ENCODE results near the gene CCDC154. TPM values are rescaled to one million over a fixed set of nuclear protein-coding genes. Genes with fewer than 3 reads are reported as not detected.

CCDC154 gene
- total RNA-seq, 1 donor: 0.21 TPM

DNA sequence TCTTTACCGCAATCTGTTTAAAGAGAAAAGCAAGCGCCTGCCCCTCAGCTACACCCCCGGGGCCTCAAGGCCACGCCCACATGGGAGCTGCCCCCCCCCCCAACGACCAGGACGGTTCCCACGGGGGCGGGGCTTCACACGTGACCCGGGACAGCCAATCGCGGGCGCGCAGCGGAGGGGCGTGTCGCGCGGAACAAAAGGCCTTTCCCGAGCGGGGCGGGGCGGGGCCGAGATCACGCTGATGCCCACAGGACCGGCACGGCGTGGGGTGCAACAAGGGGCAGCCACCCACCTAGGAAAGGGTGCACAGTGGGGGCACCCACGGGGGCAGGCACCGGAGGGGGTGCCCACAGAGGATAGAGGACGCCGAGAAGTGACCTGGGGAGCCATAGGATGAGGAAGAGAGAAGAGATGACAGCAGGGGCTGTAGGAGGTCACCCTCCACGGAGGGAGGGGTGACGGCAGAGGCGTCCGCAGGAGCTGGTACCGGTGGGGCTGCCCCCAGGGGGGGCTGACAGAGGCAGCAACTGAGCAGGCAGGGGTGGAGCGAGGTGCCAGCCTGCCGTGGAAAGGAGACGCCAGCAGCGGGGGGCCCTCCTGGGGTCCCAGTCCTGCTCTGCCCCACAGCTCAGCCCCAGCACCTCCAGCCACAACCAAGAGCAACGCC is 36.1 kb downstream of the CCDC154 start:
- no peaks in the 10 kb centered on the region for H3K9me3 ChIP-seq (ENCODE audit: low read depth, low read length)
- no peaks in the 10 kb centered on the region for H3K27me3 ChIP-seq (ENCODE audit: insufficient read depth, low read length)
- no peak overlapping the region for H3K4me3 ChIP-seq (ENCODE audit: low read length)
- H3K4me1 ChIP-seq (ENCODE audit: insufficient read depth, low read length): peaks cover 23% of the 10 kb centered on the region

- H3K4me3 ChIP-seq (ENCODE audit: low read length): no peak overlapping the region
- no peaks in the 10 kb centered on the region for H3K27me3 ChIP-seq (ENCODE audit: insufficient read depth, low read length)
- peaks cover 18% of the 10 kb centered on the region for H3K4me1 ChIP-seq (ENCODE audit: insufficient read depth, low read length)
- H3K9me3 ChIP-seq (ENCODE audit: low read depth, low read length): no peaks in the 10 kb centered on the region
These were observed 36.6 kb downstream of the CCDC154 start for GRCh38 chr16:1407753-1408152.

GRCh38 chr16:1403733-1404132 is 40.6 kb downstream of the CCDC154 start:
- no peaks in the 10 kb centered on the region for H3K9me3 ChIP-seq (ENCODE audit: low read depth, low read length)
- H3K27me3 ChIP-seq (ENCODE audit: insufficient read depth, low read length): no peaks in the 10 kb centered on the region
- H3K4me1 ChIP-seq (ENCODE audit: insufficient read depth, low read length): peaks cover 13% of the 10 kb centered on the region
- no peak overlapping the region for H3K4me3 ChIP-seq (ENCODE audit: low read length)

DNA sequence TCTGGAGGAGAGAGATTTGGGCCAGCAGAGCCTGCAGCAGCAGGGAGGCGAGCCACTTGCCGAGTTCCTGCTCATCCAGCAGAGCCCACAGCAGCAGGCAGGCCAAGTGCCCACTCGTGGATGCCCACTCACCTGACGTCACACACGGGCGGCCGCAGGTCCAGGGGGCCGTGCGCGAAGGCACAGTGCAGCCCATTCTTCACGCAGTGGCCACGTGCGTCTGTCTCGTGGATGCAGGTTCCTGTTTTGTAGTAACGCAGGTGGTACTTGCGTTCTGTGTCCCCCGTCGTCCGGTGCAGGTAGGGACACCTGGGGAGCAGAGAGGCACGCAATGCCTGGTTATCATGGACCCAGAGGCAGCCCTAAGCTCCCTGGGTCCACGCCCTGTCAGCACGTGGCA is 41.3 kb downstream of the CCDC154 start:
- Histone ChIP-seq H3K9me3 (ENCODE audit: low read depth, low read length) (no peaks in the 10 kb centered on the region), H3K4me3 (ENCODE audit: low read length) (no peak overlapping the region), H3K27me3 (ENCODE audit: insufficient read depth, low read length) (no peaks in the 10 kb centered on the region), H3K4me1 (ENCODE audit: insufficient read depth, low read length) (peaks cover 8% of the 10 kb centered on the region)

DNA sequence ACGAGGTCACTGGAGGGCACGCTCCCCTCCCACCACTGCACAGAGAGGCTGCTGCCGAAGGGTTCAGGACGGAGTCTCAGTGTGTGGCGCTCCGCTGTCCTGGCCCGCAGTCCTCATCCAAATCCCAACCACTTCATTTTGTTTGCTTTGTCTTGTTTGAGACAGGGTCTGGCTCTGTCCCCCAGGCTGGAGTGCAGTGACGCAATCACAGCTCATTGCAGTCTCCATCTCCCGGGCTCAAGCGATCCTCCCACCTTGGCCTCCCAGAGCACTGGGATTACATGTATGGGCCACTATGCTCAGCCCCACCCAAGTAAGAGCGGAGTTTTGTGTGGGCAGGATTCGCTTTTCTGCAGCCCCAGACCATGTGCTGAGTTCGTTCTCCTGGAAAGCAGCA is 42.6 kb downstream of the CCDC154 start:
- Histone ChIP-seq H3K4me1 (ENCODE audit: insufficient read depth, low read length) (no peaks in the 10 kb centered on the region), H3K27me3 (ENCODE audit: insufficient read depth, low read length) (no peaks in the 10 kb centered on the region), H3K4me3 (ENCODE audit: low read length) (no peak overlapping the region), H3K9me3 (ENCODE audit: low read depth, low read length) (no peaks in the 10 kb centered on the region)

GRCh38 chr16:1401061-1401757 is 43.1 kb downstream of the CCDC154 start:
- no peaks in the 10 kb centered on the region for H3K27me3 ChIP-seq (ENCODE audit: insufficient read depth, low read length)
- no peaks in the 10 kb centered on the region for H3K9me3 ChIP-seq (ENCODE audit: low read depth, low read length)
- H3K4me1 ChIP-seq (ENCODE audit: insufficient read depth, low read length): no peaks in the 10 kb centered on the region
- H3K4me3 ChIP-seq (ENCODE audit: low read length): no peak overlapping the region

GRCh38 chr16:1398826-1399581 is 45.4 kb downstream of the CCDC154 start:
- Histone ChIP-seq H3K4me3 (ENCODE audit: low read length) (no peak overlapping the region), H3K4me1 (ENCODE audit: insufficient read depth, low read length) (no peaks in the 10 kb centered on the region), H3K9me3 (ENCODE audit: low read depth, low read length) (no peaks in the 10 kb centered on the region), H3K27me3 (ENCODE audit: insufficient read depth, low read length) (no peaks in the 10 kb centered on the region)

DNA sequence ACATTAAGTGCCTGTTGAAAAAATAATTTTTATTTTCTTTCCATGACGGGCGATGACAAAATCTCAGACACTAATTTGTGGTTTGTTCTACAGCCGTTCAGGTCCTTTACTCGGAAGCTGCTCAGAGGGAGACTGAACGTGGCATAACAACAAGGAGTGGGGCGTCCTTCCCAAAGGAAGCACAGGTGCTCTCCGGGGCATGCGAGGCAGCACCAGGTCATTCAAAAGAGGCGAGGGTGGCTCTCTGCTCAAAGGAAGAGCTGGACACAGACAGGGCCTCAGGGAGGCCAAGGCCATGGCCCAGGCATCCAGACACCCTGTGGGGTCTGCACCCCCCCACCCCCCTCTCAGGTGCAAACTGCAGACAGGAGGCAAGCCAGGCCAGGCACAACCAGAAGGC is 46.0 kb downstream of the CCDC154 start:
- no peaks in the 10 kb centered on the region for H3K9me3 ChIP-seq (ENCODE audit: low read depth, low read length)
- no peak overlapping the region for H3K4me3 ChIP-seq (ENCODE audit: low read length)
- H3K27me3 ChIP-seq (ENCODE audit: insufficient read depth, low read length): no peaks in the 10 kb centered on the region
- H3K4me1 ChIP-seq (ENCODE audit: insufficient read depth, low read length): no peaks in the 10 kb centered on the region

DNA sequence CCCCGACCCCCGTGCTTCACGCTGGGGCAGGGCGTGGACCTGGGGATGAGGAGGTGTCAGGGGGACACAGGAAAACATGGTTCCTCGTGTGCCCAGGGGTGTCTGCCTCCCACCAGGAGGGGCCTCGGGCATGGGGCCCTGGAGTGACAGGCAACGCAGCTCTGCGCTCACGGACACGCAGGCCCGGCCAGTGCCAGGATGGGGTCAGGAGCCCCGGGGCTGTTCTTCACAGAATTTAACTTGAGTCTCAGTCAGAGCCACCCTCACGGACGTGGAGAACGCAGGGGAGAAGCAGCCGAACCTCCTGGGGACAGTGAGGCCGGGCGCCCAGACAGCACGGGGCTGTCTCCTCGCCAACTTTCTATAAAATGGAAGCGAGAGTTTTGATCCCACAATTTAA is 46.6 kb downstream of the CCDC154 start:
- H3K4me1 ChIP-seq (ENCODE audit: insufficient read depth, low read length): no peaks in the 10 kb centered on the region
- no peaks in the 10 kb centered on the region for H3K9me3 ChIP-seq (ENCODE audit: low read depth, low read length)
- H3K4me3 ChIP-seq (ENCODE audit: low read length): no peak overlapping the region
- H3K27me3 ChIP-seq (ENCODE audit: insufficient read depth, low read length): no peaks in the 10 kb centered on the region

DNA sequence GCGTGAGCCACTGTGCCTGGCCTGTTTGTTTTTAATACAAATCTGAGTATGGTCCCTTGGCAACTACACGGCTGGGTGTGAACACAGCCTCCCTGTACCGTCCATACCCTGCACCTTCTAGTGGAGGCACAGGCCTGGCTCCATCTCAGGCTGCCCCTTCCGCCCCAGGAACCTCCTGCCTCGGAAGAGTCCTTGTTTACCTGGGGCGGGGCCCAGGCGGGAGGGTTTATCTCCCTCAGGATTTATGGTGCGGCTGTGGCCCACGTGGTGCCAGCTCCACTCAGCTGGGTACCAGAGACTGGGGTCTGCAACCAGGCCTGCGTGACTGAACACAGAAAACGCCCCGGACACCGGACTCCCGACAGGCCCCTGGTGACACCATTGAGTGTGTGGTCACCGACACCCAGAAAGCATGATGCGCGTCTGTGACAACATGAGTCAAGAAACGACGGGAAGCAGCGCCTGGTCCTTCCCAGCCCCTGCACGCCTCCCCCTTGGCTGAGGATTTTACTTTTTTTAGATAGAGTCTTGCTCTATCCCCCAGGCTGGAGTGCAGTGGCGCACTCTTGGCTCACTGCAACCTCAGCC is 48.8 kb downstream of the CCDC154 start:
- Histone ChIP-seq H3K4me1 (ENCODE audit: insufficient read depth, low read length) (no peaks in the 10 kb centered on the region), H3K27me3 (ENCODE audit: insufficient read depth, low read length) (no peaks in the 10 kb centered on the region), H3K9me3 (ENCODE audit: low read depth, low read length) (no peaks in the 10 kb centered on the region), H3K4me3 (ENCODE audit: low read length) (no peak overlapping the region)

GRCh38 chr16:1394367-1394951 is 49.9 kb downstream of the CCDC154 start:
- no peaks in the 10 kb centered on the region for H3K9me3 ChIP-seq (ENCODE audit: low read depth, low read length)
- H3K4me1 ChIP-seq (ENCODE audit: insufficient read depth, low read length): no peaks in the 10 kb centered on the region
- H3K27me3 ChIP-seq (ENCODE audit: insufficient read depth, low read length): no peaks in the 10 kb centered on the region
- no peak overlapping the region for H3K4me3 ChIP-seq (ENCODE audit: low read length)

DNA sequence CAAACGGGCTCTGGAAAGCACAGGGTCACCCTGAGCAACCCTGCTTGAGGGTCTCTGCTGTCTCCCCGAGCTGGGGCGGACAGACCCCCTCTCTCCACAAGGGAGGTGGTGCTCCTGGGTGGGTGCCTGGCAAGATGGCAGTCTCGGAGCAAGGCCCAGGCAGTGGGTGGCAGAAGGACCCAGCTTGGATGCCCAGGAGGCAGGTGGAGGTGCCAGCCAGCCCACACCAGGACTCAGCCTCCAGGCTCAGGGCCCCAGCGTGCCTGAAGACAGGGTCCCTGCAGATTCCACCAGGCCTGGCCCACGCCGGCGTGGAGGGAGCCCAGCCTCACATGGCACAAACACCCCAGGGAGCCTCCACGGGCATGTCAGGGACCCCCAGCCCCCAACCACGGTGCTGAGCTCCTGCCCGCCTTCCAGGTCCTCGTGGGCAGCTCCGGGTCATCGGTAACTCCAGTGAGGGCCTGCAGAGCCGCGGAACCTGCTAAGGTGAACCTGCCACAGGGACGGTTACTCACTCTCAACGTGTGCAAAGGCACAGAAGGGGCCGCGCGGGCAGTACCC is 50.7 kb downstream of the CCDC154 start:
- H3K9me3 ChIP-seq (ENCODE audit: low read depth, low read length): no peaks in the 10 kb centered on the region
- H3K4me1 ChIP-seq (ENCODE audit: insufficient read depth, low read length): no peaks in the 10 kb centered on the region
- no peak overlapping the region for H3K4me3 ChIP-seq (ENCODE audit: low read length)
- no peaks in the 10 kb centered on the region for H3K27me3 ChIP-seq (ENCODE audit: insufficient read depth, low read length)

DNA sequence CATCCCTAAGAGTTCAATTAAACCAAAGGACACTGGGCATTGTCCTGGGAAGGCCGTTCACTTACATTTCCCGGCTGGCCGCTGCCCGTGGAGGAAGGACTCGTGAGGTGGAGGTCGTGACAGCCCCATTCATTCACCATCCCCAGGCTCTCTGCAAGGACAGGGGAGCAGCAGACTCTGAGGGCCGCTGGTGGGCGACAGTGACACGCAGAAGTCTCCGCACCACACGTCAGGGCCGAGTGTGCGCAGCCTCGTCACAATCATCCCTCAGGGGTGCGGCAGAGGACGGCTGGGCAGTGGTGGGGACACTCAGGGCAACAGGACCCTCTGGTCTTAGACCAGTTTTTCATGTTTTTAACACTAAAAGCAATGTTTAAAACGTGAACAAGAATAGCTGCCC is 51.5 kb downstream of the CCDC154 start:
- no peak overlapping the region for H3K4me3 ChIP-seq (ENCODE audit: low read length)
- H3K4me1 ChIP-seq (ENCODE audit: insufficient read depth, low read length): no peaks in the 10 kb centered on the region
- no peaks in the 10 kb centered on the region for H3K9me3 ChIP-seq (ENCODE audit: low read depth, low read length)
- no peaks in the 10 kb centered on the region for H3K27me3 ChIP-seq (ENCODE audit: insufficient read depth, low read length)

- H3K4me1 ChIP-seq (ENCODE audit: insufficient read depth, low read length): no peaks in the 10 kb centered on the region
- H3K27me3 ChIP-seq (ENCODE audit: insufficient read depth, low read length): no peaks in the 10 kb centered on the region
- H3K4me3 ChIP-seq (ENCODE audit: low read length): no peak overlapping the region
- H3K9me3 ChIP-seq (ENCODE audit: low read depth, low read length): no peaks in the 10 kb centered on the region
These were observed 54.0 kb downstream of the CCDC154 start for GRCh38 chr16:1390239-1390779.

Measured in mononuclear cell (primary cell).